Activated CD4-positive, CD25-positive, alpha-beta regulatory T cell treated with anti-CD3 and anti-CD28 coated beads, Interleukin-2, amount 50 U/mL, for 16 hours (primary cell): Measurements from ENCODE around the gene CDC7.

Experiments
- DNase-seq: peaks from one replicate; pipeline ENCODE4 v3.0.0-alpha.2; 2020; ENCODE audit warnings: low read depth, low spot score

Gene CDC7

GRCh38 chr1:91548376-91549040, 47.9 kb downstream of the CDC7 start:
- DNase-seq: no peak

DNA sequence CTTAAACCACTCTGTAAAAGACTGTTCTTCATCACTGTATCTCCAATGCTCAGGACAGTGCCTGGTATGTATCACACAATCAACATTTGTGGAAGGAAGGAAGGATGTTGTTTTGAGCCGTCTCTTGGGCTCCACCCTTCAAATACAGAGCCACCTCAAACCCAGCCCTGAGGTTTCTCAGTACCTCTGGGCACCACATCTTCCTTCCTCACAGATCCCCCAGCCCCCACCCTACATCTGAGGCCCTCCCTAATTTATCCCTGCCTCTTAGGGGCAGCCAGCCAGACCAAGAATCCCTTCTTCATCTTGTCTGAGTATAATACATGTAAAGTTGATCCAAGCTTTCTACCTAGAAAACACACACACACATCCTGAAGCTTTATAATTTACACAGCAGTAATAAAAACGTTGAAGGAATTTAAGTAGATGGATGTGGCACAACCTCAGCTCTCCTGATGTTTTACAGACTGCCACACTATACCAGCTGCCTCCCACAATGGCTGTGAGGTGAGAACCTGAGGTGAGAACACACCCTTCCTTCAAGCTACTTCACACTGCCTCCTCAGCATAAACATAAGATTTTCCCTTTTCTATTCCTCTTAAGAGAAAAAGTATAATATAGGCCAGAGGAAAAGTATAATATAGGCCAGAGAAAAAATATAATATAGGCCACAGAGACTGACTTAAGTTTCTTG, 48.5 kb downstream of the CDC7 start:
- DNase-seq: no peak

- no peak for DNase-seq
Observed at GRCh38 chr1:91550961-91551360, 50.3 kb downstream of the CDC7 start.

GRCh38 chr1:91552091-91552490, 51.4 kb downstream of the CDC7 start:
- DNase-seq: no peak

DNA sequence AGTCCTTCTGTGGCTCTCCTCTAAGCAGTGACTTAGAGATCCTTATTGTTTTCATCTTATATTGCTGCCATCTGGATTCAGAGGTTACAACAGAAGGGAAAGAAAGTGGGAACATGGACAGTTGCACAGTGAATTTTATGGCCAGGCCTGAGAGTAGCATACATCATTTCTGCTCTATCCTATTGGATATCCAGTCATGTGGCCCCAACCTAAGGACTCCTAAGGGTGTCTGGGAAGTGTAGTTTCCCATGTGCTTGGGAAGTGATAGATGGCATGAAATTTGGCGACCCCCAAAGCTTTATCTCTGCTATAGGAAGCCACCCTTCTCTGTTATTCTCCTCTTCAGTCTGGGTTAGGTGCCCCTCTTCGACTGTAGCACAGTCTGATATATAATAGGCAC, 51.9 kb downstream of the CDC7 start:
- DNase-seq: no peak

DNA sequence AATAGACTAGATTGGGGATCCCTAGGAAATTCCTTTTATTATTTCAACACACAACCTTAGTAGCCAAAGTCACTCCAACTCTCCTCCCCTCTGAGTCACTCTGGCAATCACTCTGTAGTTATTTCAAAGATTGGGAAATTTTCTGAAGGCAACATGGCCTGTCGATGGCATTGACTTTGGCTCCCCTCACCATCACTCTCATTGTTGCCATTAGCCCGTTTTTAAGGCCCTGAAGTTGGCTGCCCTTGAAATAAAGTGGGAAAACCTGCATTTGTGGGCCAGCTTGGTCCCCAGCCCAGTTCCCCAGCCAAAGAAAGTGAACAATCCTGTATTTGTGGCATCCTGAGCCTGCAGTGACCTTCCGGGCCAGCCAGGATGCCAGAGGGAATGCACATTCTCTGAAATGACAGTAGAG, 52.5 kb downstream of the CDC7 start:
- no peak for DNase-seq

GRCh38 chr1:91555074-91555730, 54.6 kb downstream of the CDC7 start:
- DNase-seq: no peak

DNA sequence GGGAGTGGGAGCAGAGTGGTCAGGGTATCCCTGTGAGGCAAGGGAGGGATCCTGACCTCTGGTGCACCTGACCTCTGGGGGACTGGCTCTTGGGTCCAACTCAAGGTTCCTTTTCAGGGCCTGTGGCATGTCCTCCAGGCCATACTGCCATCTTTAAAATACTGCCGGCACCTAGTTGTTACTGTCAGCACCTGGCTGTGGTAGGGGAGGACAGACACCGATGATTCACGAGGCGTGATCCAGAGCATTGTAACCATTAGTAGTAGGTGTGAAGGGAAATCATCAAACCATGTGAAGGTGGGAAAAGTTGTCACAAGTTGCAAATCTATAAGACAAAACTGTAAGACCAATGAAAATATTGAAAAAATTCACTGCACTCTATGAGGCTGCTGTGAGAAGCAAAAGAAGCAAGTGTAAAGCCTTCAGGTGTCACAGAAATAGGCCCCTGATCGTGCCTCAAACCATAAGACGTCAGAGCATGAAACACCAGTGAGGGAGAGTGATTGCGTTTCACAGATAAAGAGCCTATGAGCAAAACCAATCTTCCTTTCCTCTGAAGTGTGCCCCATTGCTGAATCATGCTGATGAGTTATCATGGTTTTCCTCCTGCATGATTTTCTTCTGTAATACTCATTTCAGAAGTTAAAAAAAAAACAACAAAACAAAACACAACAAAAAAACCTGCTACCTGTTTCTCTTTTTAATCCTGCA, 55.3 kb downstream of the CDC7 start:
- peak; percentile 56 for DNase-seq

- no peak for DNase-seq
Observed at GRCh38 chr1:91556556-91556955, 55.9 kb downstream of the CDC7 start.

- no peak for DNase-seq
Observed at GRCh38 chr1:91557039-91557690, 56.5 kb downstream of the CDC7 start.

- no peak for DNase-seq
Observed at GRCh38 chr1:91557826-91558225, 57.2 kb downstream of the CDC7 start.

- no peak for DNase-seq
Observed at GRCh38 chr1:91559046-91559750, 58.5 kb downstream of the CDC7 start.

DNA sequence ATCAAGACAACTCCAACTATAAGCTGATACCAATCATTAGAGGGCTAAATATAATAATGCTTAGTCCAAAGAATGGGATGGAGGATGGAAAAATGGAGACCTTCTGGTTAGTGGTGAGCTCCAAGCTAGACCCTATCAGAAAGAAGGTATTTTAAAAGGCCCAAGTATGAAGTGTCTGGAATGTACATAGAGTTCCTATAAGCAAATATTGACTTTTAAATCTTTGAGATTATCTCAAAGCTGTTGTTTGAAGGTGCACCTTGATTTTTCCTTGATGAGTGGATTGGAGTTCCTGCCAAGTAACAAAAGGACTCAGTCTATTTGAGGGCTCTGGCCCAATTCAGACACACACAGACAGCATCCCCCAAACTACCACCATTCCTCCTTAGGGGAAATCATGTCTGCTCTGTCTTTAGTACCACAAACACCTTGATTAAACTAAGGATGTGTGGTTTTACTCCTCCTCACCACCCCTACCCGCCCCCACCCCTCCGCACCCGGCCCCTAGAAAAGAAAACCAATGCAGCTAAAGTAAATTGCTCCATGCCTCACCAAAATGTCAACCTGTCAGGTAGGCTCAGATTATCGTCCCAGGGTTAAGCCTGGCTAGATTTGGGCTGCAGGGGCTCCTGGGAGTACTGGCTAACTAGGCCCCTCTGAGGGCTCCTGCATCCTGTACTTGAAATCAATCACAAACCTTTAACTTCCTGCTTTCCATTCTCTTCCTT, 59.4 kb downstream of the CDC7 start:
- no peak for DNase-seq

- DNase-seq: no peak
Observed at GRCh38 chr1:91564888-91565701, 64.4 kb downstream of the CDC7 start.

GRCh38 chr1:91567583-91567982, 66.9 kb downstream of the CDC7 start:
- no peak for DNase-seq

DNA sequence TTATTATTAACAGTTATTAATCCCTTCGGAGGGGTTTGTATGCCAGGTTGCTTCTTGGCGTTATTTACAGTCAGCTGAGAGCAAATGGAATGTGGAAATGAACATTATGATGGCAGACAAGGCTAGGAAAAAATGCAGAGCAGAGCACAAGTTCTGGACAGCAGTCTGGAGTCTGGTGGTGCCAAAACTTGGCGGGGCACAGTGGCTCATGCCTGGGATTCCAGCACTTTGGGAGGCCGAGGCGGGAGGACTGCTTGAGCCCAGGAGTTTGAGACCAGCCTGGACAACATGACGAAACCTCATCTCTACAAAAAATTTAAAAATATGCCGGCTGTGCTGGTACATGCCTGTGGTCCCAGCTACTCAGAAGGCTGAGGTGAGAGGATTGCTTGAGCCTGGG, 67.6 kb downstream of the CDC7 start:
- DNase-seq: no peak

DNA sequence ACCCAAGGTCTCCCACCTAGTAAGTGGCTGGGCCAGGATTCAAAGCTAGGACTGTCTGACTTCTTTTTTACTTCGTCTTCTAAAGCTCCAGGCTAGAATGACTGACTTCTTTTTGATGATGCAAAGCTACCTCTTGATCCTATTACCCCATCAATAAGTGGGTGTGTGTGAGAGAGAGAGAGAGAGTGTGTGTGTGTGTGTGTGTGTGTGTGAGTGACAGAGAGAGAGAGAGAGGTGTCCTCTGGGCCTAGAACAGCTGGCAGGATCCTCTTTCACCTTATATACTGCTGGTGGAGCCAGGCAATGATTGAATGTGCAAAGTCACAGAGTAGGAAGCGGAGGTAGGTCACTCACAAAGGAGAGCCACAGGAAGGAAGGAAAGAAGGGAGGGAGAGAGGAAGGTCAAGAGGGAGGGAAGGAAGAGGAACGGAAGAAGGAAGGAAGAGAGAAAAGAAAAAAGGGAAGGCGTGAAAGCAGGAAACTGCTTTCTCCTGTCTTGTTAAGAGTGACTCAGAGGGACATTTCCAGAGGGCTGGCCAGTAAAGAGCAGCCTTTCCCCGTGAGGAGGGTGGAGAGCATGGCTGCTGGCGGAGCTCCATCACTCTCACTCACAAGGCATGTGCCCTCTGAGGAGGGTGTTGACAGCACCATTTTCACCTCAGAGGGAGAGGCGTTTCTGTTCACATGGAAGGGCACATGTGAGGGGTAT, 68.9 kb downstream of the CDC7 start:
- no peak for DNase-seq

- no peak for DNase-seq
Observed at GRCh38 chr1:91570120-91570448, 69.4 kb downstream of the CDC7 start.

DNA sequence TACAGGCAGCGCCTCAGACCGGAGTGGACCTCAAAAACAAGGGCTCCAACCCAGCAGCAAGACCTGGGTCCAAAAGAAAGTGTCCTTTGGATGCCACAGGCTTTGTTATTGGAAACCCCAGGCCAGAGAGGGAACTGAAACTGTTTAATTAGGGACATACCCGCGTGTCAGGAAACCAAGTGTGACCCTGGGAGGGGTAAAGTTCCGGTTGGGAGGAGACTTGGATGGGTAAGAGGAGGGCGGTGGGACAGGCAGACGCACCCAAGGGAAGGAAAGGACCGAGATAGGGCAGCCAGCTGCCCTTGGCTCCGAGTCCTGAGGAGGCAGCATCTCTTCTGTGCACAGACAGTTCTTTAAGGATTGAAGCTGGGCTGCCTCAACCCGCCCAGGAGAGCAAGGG, 71.4 kb downstream of the CDC7 start:
- no peak for DNase-seq
